MM.1S (cell line): ENCODE measurements around the gene PI4KA.

ENCODE experiments used
- CTCF ChIP-seq: fragments of 300-600 bp; sonication (generic); IDR thresholded peaks from 2 replicates; pipeline ENCODE4 v1.5.1; 2016; ENCODE audit warnings: antibody characterized with exemption, low read length, mixed read lengths
- EZH2 ChIP-seq: fragments of 300-600 bp; sonication (generic); optimal IDR thresholded peaks from 2 replicates; pipeline ENCODE3; 2017; ENCODE audit warnings: low read depth, mild to moderate bottlenecking, antibody characterized with exemption, low read length, mixed read lengths
- EZH2phosphoT487 ChIP-seq: fragments of 300-600 bp; sonication (generic); IDR thresholded peaks from 2 replicates; pipeline ENCODE4 v1.6.1; 2018; ENCODE audit warnings: antibody characterized with exemption, low read length

GRCh38 chr22:20762233-20762796 lies 96.3 kb downstream of the PI4KA start:
- TF ChIP-seq CTCF: no peak
- TF ChIP-seq EZH2: no peak
- no peak for TF ChIP-seq EZH2phosphoT487
